ENCODE measurements around the gene ZNF761. TPM values are rescaled to one million over a fixed set of nuclear protein-coding genes. Genes with fewer than 3 reads are reported as not detected.
"Not testable (repeated sequence)": the region's sequence is repeated elsewhere in the genome, so short reads cannot be mapped to it uniquely, and the experiment has no call there.

The ZNF761 gene
- total and polyA plus RNA-seq, 2 of the 13 experiments (the other 11 are each of a cell fraction or from before 2014, with no cell fraction given) = 11.6 to 16.2 TPM

DNA sequence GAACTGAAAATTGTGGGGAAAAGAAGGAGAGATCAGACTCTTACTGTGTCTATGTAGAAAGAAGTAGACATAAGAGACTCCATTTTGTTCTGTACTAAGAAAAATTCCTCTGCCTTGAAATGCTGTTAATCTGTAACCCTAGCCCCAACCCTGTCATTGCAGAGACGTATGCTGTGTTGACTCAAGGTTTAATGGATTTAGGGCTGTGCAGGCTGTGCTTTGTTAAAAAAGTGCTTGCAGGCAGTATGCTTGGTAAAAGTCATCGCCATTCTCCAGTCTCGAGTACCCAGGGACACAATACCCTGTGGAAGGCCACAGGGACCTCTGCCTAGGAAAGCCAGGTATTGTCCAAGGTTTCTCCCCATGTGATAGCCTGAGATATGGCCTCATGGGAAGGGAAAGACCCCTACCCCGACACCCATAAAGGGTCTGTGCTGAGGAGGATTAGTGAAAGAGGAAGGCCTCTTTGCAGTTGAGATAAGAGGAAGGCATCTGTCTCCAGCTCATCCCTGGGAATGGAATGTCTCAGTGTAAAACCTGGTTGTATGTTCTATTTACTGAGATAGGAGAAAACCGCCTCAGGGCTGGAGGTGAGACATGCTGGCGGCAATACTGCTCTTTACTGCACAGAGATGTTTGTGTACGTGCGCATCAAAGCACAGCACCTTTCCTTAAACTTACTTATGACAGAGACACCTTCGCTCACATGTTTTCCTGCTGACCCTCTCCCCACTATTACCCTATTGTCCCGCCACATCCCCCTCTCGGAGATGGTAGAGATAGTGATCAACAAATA lies 11.1 kb upstream of the ZNF761 start (continued):
- TF ChIP-seq RARA (CRISPR knock-in tag; IDR thresholded peaks at IDR 0.05) = 0 out of 2 replicates have a peak, but pooled peaks have one; percentile 17
- TF ChIP-seq, protein P1, sequence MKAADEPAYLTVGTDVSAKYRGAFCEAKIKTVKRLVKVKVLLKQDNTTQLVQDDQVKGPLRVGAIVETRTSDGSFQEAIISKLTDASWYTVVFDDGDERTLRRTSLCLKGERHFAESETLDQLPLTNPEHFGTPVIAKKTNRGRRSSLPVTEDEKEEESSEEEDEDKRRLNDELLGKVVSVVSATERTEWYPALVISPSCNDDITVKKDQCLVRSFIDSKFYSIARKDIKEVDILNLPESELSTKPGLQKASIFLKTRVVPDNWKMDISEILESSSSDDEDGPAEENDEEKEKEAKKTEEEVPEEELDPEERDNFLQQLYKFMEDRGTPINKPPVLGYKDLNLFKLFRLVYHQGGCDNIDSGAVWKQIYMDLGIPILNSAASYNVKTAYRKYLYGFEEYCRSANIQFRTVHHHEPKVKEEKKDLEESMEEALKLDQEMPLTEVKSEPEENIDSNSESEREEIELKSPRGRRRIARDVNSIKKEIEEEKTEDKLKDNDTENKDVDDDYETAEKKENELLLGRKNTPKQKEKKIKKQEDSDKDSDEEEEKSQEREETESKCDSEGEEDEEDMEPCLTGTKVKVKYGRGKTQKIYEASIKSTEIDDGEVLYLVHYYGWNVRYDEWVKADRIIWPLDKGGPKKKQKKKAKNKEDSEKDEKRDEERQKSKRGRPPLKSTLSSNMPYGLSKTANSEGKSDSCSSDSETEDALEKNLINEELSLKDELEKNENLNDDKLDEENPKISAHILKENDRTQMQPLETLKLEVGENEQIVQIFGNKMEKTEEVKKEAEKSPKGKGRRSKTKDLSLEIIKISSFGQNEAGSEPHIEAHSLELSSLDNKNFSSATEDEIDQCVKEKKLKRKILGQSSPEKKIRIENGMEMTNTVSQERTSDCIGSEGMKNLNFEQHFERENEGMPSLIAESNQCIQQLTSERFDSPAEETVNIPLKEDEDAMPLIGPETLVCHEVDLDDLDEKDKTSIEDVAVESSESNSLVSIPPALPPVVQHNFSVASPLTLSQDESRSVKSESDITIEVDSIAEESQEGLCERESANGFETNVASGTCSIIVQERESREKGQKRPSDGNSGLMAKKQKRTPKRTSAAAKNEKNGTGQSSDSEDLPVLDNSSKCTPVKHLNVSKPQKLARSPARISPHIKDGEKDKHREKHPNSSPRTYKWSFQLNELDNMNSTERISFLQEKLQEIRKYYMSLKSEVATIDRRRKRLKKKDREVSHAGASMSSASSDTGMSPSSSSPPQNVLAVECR (CRISPR knock-in tag; IDR thresholded peaks at IDR 0.05; ENCODE audit: borderline replicate concordance) = peak; percentile 23; the same call in 1 of the 2 replicates
- peak; percentile 76 for TF ChIP-seq HNF1A (IDR thresholded peaks at IDR 0.05; ENCODE audit: low read depth)
- peak; percentile 87 for TF ChIP-seq HNF1A (CRISPR knock-in tag; IDR thresholded peaks at IDR 0.05; ENCODE audit: borderline replicate concordance)
- 0 out of 2 replicates have a peak, but pooled peaks have one; percentile 31 for TF ChIP-seq KAT7 (CRISPR knock-in tag; IDR thresholded peaks at IDR 0.05; ENCODE audit: borderline replicate concordance)
- peak; percentile 72 for TF ChIP-seq SAP130 (CRISPR knock-in tag; IDR thresholded peaks at IDR 0.05; ENCODE audit: low read depth)
- TF ChIP-seq CEBPG (CRISPR knock-in tag; IDR thresholded peaks at IDR 0.05) = 0 out of 2 replicates have a peak, but pooled peaks have one; percentile 6
- 0 out of 2 replicates have a peak, but pooled peaks have one; percentile 23 for TF ChIP-seq MED1 (CRISPR knock-in tag; IDR thresholded peaks at IDR 0.05)
- peak; percentile 66; the same call in 1 of the 2 replicates for TF ChIP-seq ZMYM4 (CRISPR knock-in tag; IDR thresholded peaks at IDR 0.05)
- TF ChIP-seq PAXIP1 (CRISPR knock-in tag; conservative IDR thresholded peaks at IDR 0.05) = peak; percentile 60
- TF ChIP-seq TEAD3 (CRISPR knock-in tag; optimal IDR thresholded peaks at IDR 0.05; ENCODE audit: borderline replicate concordance) = peak; percentile 51
- TF ChIP-seq ZNF644 (CRISPR knock-in tag; IDR thresholded peaks at IDR 0.05; ENCODE audit: low read depth) = 0 out of 2 replicates have a peak, but pooled peaks have one; percentile 15
- TF ChIP-seq GATAD2A (CRISPR knock-in tag; IDR thresholded peaks at IDR 0.05) = peak; percentile 68
- not testable (repeated sequence) for TF ChIP-seq FOXA1 (IDR thresholded peaks at IDR 0.05)
- TF ChIP-seq FOXA1 (CRISPR knock-in tag; IDR thresholded peaks at IDR 0.05) = peak; percentile 88
- TF ChIP-seq SOX5 (CRISPR knock-in tag; IDR thresholded peaks at IDR 0.05; ENCODE audit: borderline replicate concordance) = peak; percentile 52; the same call in 1 of the 2 replicates
- peak; percentile 19; the same call in 1 of the 2 replicates for TF ChIP-seq RXRB (CRISPR knock-in tag; IDR thresholded peaks at IDR 0.05; ENCODE audit: borderline replicate concordance)
- 0 out of 2 replicates have a peak, but pooled peaks have one; percentile 8 for TF ChIP-seq KDM2A (CRISPR knock-in tag; IDR thresholded peaks at IDR 0.05; ENCODE audit: borderline replicate concordance, low read depth)

Measured in HepG2 (cell line).